Muscle layer of duodenum (tissue), 2 donors: ENCODE results near the gene C17orf75.

Experiments
- H3K27ac ChIP-seq: one replicate; pipeline ENCODE4 v1.7.0; 2013; ENCODE audit warnings: mild to moderate bottlenecking, low read length
- H3K27me3 ChIP-seq: one replicate; pipeline ENCODE4 v1.7.0; 2013; ENCODE audit warnings: low read depth, mild to moderate bottlenecking, control low read depth, low read length
- H3K36me3 ChIP-seq, 2 donors: one replicate each; pipeline ENCODE4 v1.7.0; 2013; ENCODE audit warnings: low read length in 2 of 2, control low read depth in 1 of 2, mild to moderate bottlenecking in 1 of 2; ENCODE audit not compliant: insufficient read depth in 2 of 2, control insufficient read depth in 1 of 2
- H3K4me1 ChIP-seq, 2 donors: one replicate each; pipeline ENCODE4 v1.7.0; 2013; ENCODE audit warnings: low read length in 2 of 2, mild to moderate bottlenecking in 2 of 2, control low read depth in 1 of 2, moderate library complexity in 1 of 2; ENCODE audit not compliant: insufficient read depth in 2 of 2, control insufficient read depth in 1 of 2
- H3K4me3 ChIP-seq, 2 donors: one replicate each; pipeline ENCODE4 v1.7.0; 2013; ENCODE audit warnings: low read length in 2 of 2, low read depth in 1 of 2, mild to moderate bottlenecking in 1 of 2
- H3K9me3 ChIP-seq, 2 donors: one replicate each; pipeline ENCODE4 v1.7.0; 2013; ENCODE audit warnings: low read length in 2 of 2, control low read depth in 1 of 2, mild to moderate bottlenecking in 1 of 2; ENCODE audit not compliant: control insufficient read depth in 1 of 2
- donor health status: healthy.

C17orf75 gene

DNA sequence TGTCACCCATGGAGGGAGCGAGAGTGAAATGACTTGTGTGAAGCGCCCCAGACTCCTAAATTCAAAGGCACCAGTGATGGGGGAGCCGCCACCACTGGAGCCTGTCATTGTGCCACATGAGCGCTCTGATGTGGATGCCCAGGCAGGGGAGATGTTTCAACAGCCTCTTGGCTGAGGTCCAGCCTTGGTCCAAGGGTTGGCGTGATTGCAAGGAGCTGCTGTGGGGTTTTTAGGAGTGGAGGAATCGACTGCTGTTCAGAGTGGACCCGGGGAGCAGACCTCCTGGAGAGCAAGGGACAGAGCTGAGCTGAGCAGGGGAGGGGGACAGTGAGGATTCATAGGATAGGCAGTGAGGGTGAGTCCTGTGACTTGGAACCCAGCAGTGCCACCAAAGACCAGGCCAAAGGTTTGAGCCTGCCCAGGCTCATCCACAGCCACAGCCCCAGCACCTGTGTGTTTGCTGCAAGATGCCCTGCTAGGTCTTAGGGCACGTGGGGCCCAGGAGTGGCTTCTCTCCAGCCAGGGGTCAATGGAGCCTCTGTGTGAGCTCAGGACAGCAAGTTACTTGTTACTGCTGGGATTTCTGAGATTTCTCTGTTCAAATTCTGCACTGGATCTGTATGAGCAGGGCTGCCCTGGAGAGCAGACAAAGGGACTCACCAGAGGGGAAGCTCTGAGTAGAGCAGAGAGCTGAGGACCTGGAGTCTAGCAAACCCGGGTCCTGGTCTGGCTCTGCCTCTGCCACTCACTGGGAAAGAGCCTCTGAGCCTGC lies 56.0 kb downstream of the C17orf75 start:
- no peaks in the 10 kb centered on the region for H3K9me3 ChIP-seq
- H3K4me3 ChIP-seq: no peak overlapping the region
- no peak overlapping the region for H3K27ac ChIP-seq
- H3K4me1 ChIP-seq: no peaks in the 10 kb centered on the region
- H3K27me3 ChIP-seq: peaks cover 3% of the 10 kb centered on the region
- H3K36me3 ChIP-seq: no peaks in the 10 kb centered on the region

DNA sequence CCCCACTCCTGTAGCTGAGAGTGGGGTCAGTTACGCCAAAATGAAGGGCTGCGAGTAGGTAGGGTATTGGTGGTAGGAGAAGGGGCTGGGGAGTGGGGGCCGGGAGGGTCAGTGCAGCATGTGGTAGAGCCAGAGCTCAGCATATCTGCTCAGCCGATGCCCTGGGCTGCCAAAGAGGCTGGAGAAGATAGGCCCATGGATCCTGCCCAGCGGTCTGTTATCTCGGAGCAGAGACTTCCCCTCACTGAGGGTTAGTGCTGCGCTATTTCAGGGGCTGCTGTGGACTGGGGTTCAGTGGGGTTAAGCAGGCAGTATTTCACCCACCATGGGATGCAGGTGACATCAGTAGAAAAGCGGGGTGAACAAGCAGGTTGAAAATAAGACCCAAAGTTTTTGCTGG lies 56.7 kb downstream of the C17orf75 start:
- peaks cover 3% of the 10 kb centered on the region for H3K27me3 ChIP-seq
- no peaks in the 10 kb centered on the region for H3K4me1 ChIP-seq
- no peak overlapping the region for H3K4me3 ChIP-seq
- no peak overlapping the region for H3K27ac ChIP-seq
- H3K36me3 ChIP-seq: no peaks in the 10 kb centered on the region
- H3K9me3 ChIP-seq: no peaks in the 10 kb centered on the region

GRCh38 chr17:32283745-32284201 lies 58.2 kb downstream of the C17orf75 start:
- no peaks in the 10 kb centered on the region for H3K9me3 ChIP-seq
- H3K36me3 ChIP-seq: no peaks in the 10 kb centered on the region
- no peaks in the 10 kb centered on the region for H3K4me1 ChIP-seq
- H3K27ac ChIP-seq: no peak overlapping the region
- H3K4me3 ChIP-seq: no peak overlapping the region
- H3K27me3 ChIP-seq: peaks cover 3% of the 10 kb centered on the region

DNA sequence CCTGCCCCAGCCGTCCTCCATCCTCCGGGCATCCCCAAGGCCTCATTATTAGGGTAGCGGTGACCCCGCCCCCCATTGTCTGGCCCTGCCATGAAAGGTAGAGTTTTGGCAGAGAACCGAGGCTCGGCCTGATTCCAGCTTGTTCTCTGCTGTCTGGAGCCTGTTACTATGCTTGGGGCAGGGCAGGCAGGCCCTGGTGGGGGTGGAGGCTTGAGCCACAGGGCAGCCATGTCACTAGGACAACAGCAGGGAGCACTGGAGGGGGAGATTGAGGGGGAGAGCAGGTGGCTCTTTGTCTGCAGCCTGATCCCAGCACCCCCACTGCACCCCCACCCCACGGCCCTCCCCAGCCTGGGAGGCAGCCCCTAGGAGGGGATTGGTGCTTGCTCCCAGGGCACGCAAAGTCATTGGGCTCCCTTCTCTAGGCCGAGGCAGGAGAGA lies 60.9 kb downstream of the C17orf75 start:
- Histone ChIP-seq H3K9me3 (no peaks in the 10 kb centered on the region), H3K4me1 (no peaks in the 10 kb centered on the region), H3K36me3 (no peaks in the 10 kb centered on the region), H3K4me3 (no peak overlapping the region), H3K27ac (no peak overlapping the region), H3K27me3 (peaks cover 3% of the 10 kb centered on the region)

GRCh38 chr17:32279891-32280716 lies 61.9 kb downstream of the C17orf75 start:
- no peaks in the 10 kb centered on the region for H3K9me3 ChIP-seq

GRCh38 chr17:32278815-32279214 lies 63.2 kb downstream of the C17orf75 start:
- H3K4me1 ChIP-seq: no peaks in the 10 kb centered on the region
- H3K27me3 ChIP-seq: no peaks in the 10 kb centered on the region
- no peak overlapping the region for H3K4me3 ChIP-seq
- H3K27ac ChIP-seq: no peak overlapping the region
- H3K36me3 ChIP-seq: no peaks in the 10 kb centered on the region
- no peaks in the 10 kb centered on the region for H3K9me3 ChIP-seq

More at GRCh38 chr17:32279891-32280716, 61.9 kb downstream of the C17orf75 start:
- H3K36me3 ChIP-seq: no peaks in the 10 kb centered on the region
- H3K27ac ChIP-seq: no peak overlapping the region
- no peaks in the 10 kb centered on the region for H3K4me1 ChIP-seq
- peaks cover 3% of the 10 kb centered on the region for H3K27me3 ChIP-seq
- H3K4me3 ChIP-seq: no peak overlapping the region
